Measurements from ENCODE around the gene PSMD14. TPM values are rescaled to one million over a fixed set of nuclear protein-coding genes. Genes with fewer than 3 reads are reported as not detected.

The PSMD14 gene
- total RNA-seq, 1 experiment from 2014 or later = 205 TPM

DNA sequence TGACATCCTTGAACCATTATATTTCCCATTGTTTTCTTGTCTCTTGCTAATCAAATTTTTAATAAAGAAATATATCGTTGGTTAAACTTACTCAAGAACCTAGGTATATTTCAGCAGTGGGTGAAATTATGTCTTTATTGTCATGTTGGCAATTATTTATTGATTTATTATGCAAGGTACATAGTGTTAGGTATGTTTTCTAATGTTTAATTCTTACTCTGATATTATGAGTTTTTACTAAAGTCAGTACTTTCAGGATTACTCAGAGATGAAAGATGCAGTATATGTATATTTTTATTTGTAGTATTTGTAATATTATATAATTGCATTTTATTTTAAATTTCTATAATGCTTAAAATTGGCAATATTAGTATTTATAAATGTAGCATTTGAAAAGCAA, 46.9 kb downstream of the PSMD14 start:
- POLR2A ChIA-PET (ENCODE audit: low non-redundant PET) = no interaction called here
- peaks cover 31% of the 10 kb centered on the region for H3K4me1 ChIP-seq (ENCODE audit: insufficient read depth, low read length, poor library complexity, severe bottlenecking)
- H3K27ac ChIP-seq (ENCODE audit: low read depth, low read length, poor library complexity, severe bottlenecking) = no peak overlapping the region
- H3K36me3 ChIP-seq (ENCODE audit: insufficient read depth, low read length, poor library complexity, severe bottlenecking) = no peaks in the 10 kb centered on the region
- no peaks in the 10 kb centered on the region for H3K27me3 ChIP-seq (replicated peaks; ENCODE audit: insufficient read depth, low read depth, low read length, poor library complexity)
- intact Hi-C loops (cut with micrococcal nuclease; ENCODE audit: unreplicated experiment) = no loop called here
- BruUV-seq (replicated peaks) = no TSS peak
- no peak for DNase-seq (ENCODE audit: low spot score)
- no peak overlapping the region for H3K4me3 ChIP-seq (ENCODE audit: low read depth, low read length, poor library complexity, severe bottlenecking)
- H3K9me3 ChIP-seq (ENCODE audit: low read depth, low read length, poor library complexity, severe bottlenecking) = no peaks in the 10 kb centered on the region
- TF ChIP-seq, protein P1, sequence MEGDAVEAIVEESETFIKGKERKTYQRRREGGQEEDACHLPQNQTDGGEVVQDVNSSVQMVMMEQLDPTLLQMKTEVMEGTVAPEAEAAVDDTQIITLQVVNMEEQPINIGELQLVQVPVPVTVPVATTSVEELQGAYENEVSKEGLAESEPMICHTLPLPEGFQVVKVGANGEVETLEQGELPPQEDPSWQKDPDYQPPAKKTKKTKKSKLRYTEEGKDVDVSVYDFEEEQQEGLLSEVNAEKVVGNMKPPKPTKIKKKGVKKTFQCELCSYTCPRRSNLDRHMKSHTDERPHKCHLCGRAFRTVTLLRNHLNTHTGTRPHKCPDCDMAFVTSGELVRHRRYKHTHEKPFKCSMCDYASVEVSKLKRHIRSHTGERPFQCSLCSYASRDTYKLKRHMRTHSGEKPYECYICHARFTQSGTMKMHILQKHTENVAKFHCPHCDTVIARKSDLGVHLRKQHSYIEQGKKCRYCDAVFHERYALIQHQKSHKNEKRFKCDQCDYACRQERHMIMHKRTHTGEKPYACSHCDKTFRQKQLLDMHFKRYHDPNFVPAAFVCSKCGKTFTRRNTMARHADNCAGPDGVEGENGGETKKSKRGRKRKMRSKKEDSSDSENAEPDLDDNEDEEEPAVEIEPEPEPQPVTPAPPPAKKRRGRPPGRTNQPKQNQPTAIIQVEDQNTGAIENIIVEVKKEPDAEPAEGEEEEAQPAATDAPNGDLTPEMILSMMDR (conservative IDR thresholded peaks at IDR 0.05; ENCODE audit: low read depth, low read length) = no peak
- TF ChIP-seq EZH2 (IDR thresholded peaks at IDR 0.05; ENCODE audit: borderline replicate concordance, low read depth, low read length, poor library complexity, severe bottlenecking) = no peak
- CTCF ChIA-PET = no interaction called here

DNA sequence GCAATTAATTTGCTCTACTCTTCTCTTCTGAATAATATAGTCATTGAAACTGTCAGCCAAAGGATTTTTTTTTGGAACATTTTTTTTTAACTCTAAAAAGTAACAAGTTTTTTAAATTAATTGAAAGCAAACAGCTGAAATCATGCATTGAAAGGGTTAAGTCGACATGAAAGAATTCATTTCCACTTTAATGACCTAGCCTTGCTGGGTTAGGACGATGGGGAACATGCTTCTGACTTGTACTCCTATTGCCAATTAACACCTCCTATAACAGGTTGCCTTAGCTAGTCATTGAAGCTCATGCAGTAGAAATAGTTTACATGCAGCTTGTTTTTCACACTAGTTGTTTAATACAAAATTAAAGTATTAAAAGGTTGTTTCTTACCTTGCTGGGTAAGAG, 47.8 kb downstream of the PSMD14 start:
- no peak for TF ChIP-seq EZH2 (IDR thresholded peaks at IDR 0.05; ENCODE audit: borderline replicate concordance, low read depth, low read length, poor library complexity, severe bottlenecking)
- TF ChIP-seq, protein P1 (conservative IDR thresholded peaks at IDR 0.05; ENCODE audit: low read depth, low read length) = no peak
- H3K27me3 ChIP-seq (replicated peaks; ENCODE audit: insufficient read depth, low read depth, low read length, poor library complexity) = no peaks in the 10 kb centered on the region
- peaks cover 4% of the 10 kb centered on the region for H3K36me3 ChIP-seq (ENCODE audit: insufficient read depth, low read length, poor library complexity, severe bottlenecking)
- H3K27ac ChIP-seq (ENCODE audit: low read depth, low read length, poor library complexity, severe bottlenecking) = no peak overlapping the region
- H3K9me3 ChIP-seq (ENCODE audit: low read depth, low read length, poor library complexity, severe bottlenecking) = peaks cover 4% of the 10 kb centered on the region
- ChIA-PET CTCF (no interaction called here), POLR2A (ENCODE audit: low non-redundant PET) (interaction anchor here (0.6 kb wide), 1 partner anchor 718 kb away, joined by 3 read pairs; no protein-coding TSS in a partner anchor)
- no peak for DNase-seq (ENCODE audit: low spot score)
- H3K4me1 ChIP-seq (ENCODE audit: insufficient read depth, low read length, poor library complexity, severe bottlenecking) = peaks cover 31% of the 10 kb centered on the region
- no peak overlapping the region for H3K4me3 ChIP-seq (ENCODE audit: low read depth, low read length, poor library complexity, severe bottlenecking)
- BruUV-seq (replicated peaks) = no TSS peak
- intact Hi-C loops (cut with micrococcal nuclease; ENCODE audit: unreplicated experiment) = loop anchor here (2.0 kb wide), 1 partner anchor 15 kb away; no protein-coding TSS in a partner anchor

DNA sequence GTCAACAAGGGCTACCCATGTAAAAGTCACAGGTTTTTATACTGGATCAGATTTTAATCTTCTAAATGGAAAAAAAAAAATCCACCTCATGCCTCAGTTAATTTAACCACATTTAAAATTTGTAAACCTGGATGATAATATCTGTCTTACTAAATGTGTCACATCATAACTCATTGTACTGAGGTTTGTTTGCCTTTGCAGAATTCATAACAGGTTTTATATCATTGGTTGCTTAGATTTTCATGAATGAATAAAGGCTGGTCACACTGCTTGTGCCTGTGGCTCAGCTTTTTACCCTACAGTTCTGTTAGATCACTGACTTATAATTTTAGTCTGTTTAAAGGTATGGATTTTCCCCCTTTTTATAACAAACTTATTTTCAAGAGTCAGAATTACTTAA, 48.9 kb downstream of the PSMD14 start:
- no peak overlapping the region for H3K27ac ChIP-seq (ENCODE audit: low read depth, low read length, poor library complexity, severe bottlenecking)
- no peak overlapping the region for H3K4me3 ChIP-seq (ENCODE audit: low read depth, low read length, poor library complexity, severe bottlenecking)
- no peak for DNase-seq (ENCODE audit: low spot score)
- H3K36me3 ChIP-seq (ENCODE audit: insufficient read depth, low read length, poor library complexity, severe bottlenecking) = peaks cover 5% of the 10 kb centered on the region
- POLR2A ChIA-PET (ENCODE audit: low non-redundant PET) = no interaction called here
- peaks cover 15% of the 10 kb centered on the region for H3K9me3 ChIP-seq (ENCODE audit: low read depth, low read length, poor library complexity, severe bottlenecking)
- TF ChIP-seq, protein P1 (conservative IDR thresholded peaks at IDR 0.05; ENCODE audit: low read depth, low read length) = no peak
- TF ChIP-seq EZH2 (IDR thresholded peaks at IDR 0.05; ENCODE audit: borderline replicate concordance, low read depth, low read length, poor library complexity, severe bottlenecking) = no peak
- peaks cover 28% of the 10 kb centered on the region for H3K4me1 ChIP-seq (ENCODE audit: insufficient read depth, low read length, poor library complexity, severe bottlenecking)
- H3K27me3 ChIP-seq (replicated peaks; ENCODE audit: insufficient read depth, low read depth, low read length, poor library complexity) = no peaks in the 10 kb centered on the region
- intact Hi-C loops (cut with micrococcal nuclease; ENCODE audit: unreplicated experiment) = loop anchor here (2.0 kb wide), 1 partner anchor 14 kb away; no protein-coding TSS in a partner anchor
- BruUV-seq (replicated peaks) = no TSS peak
- CTCF ChIA-PET = no interaction called here
